NCI-H748 (cell line): ENCODE results near the gene PHAF1.
A peak's percentile ranks its signal among the peaks of the same experiment; 100 is the strongest.
"Not testable (repeated sequence)": the region's sequence is repeated elsewhere in the genome, so short reads cannot be mapped to it uniquely, and the experiment has no call there.

ENCODE experiments used
- DNase-seq: peaks from one replicate; lab custom pipeline; 2025; ENCODE audit not compliant: unreplicated experiment; lab: John Stamatoyannopoulos, UW

The PHAF1 gene

GRCh38 chr16:67104845-67105244 is 4.9 kb upstream of the PHAF1 start:
- peak; percentile 37 for DNase-seq

DNA sequence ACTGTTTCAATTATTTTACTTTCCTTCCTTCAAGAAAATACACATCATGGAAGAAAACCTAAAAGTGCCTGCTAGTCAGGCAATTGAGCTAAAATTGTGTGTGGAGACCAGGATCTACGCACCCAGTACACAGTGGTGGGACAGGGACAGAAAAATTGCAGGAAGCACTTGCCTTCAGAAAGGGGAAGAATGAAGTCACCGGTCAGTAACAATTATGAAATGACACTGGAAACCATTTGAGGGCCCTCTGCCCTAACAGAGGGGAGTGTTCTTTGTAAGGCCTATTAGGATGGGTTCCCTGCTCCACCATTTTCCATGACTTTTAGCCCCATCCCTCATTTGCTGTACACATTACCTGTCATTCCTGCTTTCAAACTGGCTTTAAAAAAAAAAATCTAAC is 4.5 kb upstream of the PHAF1 start:
- DNase-seq: no peak

DNA sequence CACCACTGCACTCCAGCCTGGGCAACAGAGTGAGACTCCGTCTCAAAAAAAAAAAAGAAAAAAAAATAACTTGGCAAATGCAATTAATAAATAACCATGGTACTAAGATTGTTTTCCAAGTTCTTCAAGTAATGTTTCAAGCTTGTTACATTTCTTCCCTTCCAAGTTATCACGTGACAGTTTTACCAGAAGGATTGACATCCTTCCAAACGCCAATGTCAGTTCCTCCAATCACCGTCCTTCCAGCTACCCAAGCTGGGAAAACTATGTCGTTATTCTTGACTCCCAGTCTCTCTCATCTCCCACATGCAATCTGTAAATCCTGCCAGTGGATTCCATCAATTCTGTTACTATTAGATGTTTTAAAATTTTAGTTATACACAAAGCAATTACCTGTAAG is 3.9 kb upstream of the PHAF1 start:
- no peak for DNase-seq

DNA sequence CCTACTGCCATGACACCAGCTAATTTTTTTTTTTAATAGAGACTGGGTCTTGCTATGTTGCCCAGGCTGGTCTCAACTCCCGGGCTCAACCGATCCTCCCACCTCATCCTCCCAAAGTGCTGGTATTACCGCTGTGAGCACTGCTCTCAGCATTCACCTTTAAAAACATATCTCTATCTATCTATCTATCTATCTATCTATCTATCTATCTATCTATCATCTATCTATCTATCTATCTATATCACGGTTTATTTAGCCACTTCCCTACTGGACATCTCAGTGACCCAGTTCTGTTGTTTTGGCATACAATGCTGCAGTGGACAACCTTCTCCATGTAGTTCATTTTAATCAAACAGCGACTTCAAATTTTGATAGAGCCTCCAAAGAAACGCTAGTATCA is 1.3 kb upstream of the PHAF1 start:
- DNase-seq: no peak

- DNase-seq: no peak
Measured at GRCh38 chr16:67108931-67109406, 772 bp upstream of the PHAF1 start.

- DNase-seq: no peak
Measured at GRCh38 chr16:67111951-67112444, 2.3 kb downstream of the PHAF1 start.

DNA sequence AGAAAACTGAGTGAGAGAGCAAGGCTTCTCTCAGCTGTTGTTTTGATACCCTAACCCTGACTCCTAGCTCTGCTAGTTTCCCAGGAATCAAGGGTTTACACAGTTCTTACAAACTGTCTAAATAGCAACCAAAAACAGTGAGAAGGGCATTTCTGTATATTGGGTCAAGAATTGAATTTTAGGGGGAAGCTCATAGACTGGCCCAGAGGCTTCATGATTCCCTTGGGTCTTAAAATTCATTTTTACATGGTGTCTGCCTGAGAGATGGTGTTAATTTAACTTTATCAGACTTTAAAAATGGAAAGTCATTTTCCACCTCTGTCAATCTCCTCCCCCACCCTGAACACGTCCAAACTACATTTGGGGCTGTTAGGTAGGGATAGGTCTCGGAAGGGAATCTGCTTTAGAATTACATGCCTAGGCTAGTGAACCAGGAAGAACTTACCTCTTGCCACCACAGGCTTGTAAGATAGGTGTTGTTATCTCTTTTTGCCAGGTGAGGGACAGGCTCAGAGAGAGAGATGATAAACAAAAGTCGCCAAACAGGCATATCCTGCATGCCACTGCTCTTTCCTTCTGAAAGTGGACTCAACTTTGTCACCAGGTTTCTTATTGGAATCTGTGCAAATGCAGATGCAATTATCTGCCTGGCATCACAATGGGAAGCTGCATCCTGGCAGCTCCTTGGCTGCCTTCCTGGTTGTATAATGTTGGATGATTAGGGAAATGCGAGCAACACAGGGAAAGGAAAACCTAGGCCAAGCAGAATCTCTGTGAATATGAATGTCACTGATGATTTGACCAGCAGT is 3.1 kb downstream of the PHAF1 start:
- DNase-seq: no peak

GRCh38 chr16:67114793-67115192 is 5.1 kb downstream of the PHAF1 start:
- no peak for DNase-seq

DNA sequence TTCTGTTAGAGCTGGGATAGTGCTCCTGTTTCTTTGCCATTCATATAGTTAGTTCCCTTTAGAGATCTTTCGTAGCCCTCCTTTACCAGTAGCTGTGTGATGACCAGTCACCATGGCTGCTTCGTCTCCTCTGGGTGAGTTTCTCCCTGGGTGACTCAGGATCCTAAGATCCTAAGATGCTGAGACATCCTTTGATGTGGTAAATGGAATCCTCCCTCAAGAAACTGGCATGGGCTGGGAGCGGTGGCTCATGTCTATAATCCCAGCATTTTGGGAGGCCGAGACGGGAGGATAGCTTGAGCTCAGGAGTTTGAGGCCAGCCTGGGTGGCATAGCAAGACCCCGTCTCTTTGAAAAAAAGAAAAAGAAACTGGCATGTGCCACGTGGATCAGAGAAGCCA is 5.9 kb downstream of the PHAF1 start:
- no peak for DNase-seq

DNA sequence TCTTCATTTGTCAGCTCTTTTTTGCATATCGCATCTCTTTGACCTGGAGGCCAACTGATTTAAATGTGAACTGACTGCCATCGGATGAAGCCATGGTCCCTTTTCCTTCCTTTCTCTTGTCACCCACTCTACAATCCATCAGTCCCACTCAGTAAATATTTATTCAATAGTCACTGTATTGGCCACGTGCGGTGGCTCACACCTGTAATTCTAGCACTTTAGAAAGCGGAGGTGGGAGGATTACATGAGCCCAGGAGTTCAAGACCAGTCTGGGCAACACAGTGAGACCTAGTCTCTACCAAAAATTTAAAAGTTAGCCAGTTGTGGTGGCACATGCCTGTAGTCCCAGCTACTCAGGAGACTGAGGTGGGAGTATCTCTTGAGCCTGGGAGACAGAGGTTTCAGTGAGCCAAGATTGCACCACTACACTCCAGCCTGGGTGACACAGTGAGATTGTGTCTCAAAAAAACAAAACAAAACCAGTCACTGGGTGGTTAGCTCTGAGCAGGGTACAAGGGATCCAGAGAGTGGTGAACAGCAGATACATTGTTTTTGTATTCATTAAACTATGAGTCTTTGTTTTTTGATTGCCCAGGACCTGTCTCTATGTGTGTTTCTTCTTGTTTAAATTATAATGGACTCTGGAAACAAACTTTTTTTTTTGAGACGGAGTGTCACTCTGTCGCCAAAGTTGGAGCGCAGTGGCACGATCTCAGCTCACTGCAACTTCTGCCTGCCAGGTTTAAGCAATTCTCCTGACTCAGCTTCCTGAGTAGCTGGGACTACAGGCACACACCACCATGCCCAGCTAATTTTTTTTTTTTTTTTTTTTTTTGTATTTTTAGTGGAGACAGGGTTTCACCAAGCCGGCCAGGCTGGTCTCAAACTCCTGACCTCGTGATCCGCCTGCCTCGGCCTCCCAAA is 6.9 kb downstream of the PHAF1 start:
- DNase-seq: peak; percentile 0

DNA sequence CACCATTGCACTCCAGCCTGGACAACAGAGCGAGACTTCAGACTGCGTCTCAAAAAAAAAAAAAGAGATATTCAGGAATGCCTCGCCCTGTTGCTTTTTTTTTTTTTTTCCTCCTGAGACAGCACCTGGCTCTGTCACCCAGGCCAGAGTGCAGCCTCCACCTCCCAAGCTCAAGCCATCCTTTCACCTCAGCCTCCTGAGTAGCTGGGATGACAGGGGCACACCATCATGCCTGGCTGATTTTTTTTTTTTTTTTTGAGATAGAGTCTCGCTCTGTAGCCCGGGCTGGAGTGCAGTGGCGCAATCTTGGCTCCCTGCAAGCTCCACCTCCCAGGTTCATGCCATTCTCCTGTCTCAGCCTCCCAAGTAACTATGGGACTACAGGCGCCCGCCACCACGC is 8.0 kb downstream of the PHAF1 start:
- DNase-seq: no peak

- DNase-seq: no peak
Measured at GRCh38 chr16:67120025-67120424, 10.3 kb downstream of the PHAF1 start.

DNA sequence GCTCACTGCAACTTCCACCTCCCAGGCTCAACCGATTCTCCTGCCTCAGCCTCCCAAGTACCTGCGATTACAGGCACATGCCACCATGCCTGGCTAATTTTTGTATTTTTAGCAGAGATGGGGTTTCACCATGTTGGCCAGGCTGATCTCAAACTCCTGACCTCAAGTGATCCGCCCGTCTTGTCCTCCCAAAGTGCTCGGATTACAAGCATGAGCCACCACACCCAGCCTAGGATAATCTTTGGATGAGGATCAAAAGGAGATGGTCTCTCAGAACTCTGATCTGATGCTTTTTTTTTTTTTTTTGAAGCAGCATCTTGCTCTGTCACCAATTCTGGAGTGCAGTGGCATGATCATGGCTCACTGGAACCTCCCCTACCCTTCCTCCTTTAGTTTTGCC is 13.1 kb downstream of the PHAF1 start:
- not testable (repeated sequence) for DNase-seq

DNA sequence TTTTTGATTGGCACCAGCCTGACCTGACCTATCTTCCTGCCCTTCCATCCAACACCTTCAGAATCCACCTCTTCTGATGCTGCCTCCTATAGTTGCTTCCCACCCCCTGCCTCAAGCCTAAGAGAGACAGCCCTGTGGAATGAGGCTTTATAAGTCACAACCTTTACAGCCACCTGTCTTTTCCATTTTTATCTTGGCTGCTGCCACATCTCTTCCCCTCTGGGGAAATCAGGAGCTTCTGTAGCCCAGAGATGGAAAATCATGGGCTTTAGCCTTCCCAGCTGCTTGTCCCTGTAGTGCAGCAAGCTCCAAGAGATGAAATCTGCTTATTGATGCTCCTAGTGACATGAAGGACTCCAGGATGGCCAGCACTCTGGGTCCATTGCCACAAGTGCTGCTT is 18.7 kb downstream of the PHAF1 start:
- DNase-seq: no peak

DNA sequence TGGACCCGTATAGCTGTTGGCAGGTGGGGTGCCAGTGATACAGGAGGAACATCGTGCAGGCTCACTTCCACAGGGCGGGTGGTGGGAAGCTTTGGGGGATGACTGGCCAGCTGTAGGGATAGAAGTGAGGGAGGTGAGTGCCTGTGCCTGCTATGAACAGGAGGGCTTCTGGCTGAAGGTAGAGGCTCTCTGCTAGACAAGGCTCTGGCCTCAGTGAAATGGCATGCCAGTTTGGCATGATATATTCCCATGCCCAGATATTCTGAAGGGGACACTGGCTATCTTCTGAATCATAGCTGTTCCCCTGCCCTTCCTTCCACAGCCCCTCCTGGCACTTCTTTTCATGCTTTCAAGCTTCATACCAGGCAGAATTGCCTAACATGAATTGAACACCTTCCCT is 19.1 kb downstream of the PHAF1 start:
- no peak for DNase-seq

DNA sequence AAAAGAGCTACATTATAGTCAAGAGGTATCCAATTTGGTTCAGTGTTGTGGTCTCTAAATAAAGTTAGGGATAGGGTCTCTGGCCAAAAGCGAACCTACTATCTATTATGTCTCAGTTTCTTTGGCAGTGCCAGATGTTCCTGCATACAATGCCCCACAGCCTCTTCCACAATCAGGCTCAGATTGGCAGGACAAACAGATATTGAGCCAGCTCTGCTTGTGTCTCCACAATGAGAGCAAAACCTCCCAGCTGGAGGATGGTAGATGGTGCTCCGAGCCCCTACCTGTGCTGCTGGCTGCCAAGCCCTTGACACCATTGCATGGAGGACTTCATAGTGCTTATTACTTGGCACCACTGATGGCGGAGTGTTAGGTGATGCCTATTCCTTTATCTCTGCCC is 19.7 kb downstream of the PHAF1 start:
- no peak for DNase-seq

GRCh38 chr16:67137605-67138004 is 27.9 kb downstream of the PHAF1 start:
- no peak for DNase-seq

- DNase-seq: no peak
Measured at GRCh38 chr16:67141391-67141790, 31.6 kb downstream of the PHAF1 start.

DNA sequence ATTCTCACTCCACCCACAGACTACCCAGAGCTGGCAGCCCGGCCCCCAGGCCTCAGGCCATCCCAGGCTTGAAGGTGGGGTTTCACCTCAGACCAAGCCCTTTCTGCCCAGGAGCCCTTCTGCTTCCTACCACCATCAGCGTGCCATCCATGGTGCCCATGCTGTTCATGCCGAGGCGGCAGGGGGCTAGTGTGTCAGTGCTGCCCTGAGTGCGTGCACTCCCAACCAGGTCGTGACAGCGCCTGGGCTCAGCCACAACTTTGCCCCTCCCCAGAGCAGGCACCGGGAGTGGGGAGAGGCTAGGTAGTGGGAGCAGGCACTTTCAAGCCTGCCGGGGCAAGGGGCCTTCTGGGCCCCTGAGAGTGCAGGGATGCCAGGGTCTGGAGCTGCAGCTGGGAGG is 32.6 kb downstream of the PHAF1 start:
- DNase-seq: no peak

DNA sequence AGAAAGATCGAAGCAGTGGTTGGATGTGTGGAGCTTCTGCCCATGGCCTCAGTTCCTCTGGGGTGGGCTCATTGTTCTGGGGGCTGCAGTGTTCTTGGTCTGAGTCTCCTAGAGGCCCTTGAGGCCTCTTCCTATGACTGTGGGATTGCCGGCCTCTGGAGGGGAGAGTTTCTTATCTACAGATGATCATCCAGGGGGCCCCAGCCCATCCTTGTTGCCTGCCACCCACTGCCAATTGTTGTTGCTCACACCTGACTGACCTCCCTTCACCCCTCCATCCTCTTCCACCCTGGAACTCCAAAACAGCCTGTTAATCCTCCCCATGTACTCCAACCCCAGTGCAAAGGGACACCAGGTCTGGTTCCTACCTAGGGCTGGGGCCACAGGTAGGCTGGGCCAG is 35.2 kb downstream of the PHAF1 start:
- no peak for DNase-seq

- no peak for DNase-seq
Measured at GRCh38 chr16:67145746-67146145, 36.0 kb downstream of the PHAF1 start.
